OCI-LY3 (cell line): ENCODE results near the gene GFRA1.

Experiments used
- EZH2phosphoT487 ChIP-seq: fragments of 200-600 bp; shearing (Covaris generic); IDR thresholded peaks from 2 replicates; pipeline ENCODE4 v1.6.1; 2018; ENCODE audit warnings: antibody characterized with exemption, mixed run types, low read depth
- TF ChIP-seq, protein P1 (sequence below): fragments of 200-600, 300-600 bp; sonication (generic); IDR thresholded peaks from 2 replicates; pipeline ENCODE4 v1.5.1; 2014; ENCODE audit warnings: antibody characterized with exemption, low read length, low read depth

DNA sequence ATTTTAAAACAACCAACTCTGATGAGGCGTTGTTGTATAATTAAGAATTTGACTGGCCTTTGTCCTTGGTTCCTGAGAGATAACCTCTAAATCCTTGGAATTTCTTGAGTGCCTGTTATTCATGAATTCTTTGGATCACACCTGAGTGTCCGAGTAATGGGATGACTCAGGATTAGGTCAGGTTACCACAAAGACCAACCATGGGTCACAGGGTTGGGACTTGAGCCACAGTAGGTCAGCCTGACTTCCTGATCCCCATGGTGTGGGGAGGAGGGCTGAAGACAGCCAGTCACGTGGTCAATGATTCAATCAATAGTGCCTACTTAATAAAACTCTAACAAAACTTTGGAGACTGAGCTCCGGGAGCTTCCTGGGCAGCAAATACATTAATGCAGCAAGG lies 192.5 kb downstream of the GFRA1 start:
- TF ChIP-seq, protein P1, sequence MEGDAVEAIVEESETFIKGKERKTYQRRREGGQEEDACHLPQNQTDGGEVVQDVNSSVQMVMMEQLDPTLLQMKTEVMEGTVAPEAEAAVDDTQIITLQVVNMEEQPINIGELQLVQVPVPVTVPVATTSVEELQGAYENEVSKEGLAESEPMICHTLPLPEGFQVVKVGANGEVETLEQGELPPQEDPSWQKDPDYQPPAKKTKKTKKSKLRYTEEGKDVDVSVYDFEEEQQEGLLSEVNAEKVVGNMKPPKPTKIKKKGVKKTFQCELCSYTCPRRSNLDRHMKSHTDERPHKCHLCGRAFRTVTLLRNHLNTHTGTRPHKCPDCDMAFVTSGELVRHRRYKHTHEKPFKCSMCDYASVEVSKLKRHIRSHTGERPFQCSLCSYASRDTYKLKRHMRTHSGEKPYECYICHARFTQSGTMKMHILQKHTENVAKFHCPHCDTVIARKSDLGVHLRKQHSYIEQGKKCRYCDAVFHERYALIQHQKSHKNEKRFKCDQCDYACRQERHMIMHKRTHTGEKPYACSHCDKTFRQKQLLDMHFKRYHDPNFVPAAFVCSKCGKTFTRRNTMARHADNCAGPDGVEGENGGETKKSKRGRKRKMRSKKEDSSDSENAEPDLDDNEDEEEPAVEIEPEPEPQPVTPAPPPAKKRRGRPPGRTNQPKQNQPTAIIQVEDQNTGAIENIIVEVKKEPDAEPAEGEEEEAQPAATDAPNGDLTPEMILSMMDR, result no peak
- no peak for TF ChIP-seq EZH2phosphoT487
